ENCODE measurements around the gene ITGA6. TPM values are rescaled to one million over a fixed set of nuclear protein-coding genes. Genes with fewer than 3 reads are reported as not detected.

The ITGA6 gene
- 17.5 and 56.3 TPM in 2 replicates for total RNA-seq

DNA sequence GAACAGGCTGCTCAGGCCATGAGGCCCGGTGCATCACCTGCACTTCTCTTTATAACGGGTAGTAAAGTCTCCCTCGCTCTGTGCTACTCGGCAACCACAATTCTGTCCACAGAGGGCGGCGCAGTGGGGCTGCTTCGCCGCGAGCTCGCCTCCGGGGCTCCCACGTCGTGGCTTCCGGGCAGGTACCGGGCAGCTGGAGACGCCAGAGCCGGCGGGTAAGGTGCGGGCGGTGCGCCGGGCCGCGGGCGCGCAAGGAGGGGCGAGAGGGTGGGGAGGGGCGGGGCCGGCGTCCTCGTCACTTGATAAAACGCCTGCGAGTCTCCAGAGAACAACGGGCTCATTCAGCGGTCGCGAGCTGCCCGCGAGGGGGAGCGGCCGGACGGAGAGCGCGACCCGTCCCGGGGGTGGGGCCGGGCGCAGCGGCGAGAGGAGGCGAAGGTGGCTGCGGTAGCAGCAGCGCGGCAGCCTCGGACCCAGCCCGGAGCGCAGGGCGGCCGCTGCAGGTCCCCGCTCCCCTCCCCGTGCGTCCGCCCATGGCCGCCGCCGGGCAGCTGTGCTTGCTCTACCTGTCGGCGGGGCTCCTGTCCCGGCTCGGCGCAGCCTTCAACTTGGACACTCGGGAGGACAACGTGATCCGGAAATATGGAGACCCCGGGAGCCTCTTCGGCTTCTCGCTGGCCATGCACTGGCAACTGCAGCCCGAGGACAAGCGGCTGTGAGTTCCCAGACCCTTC is at the start of gene ITGA6:
ITGA6 (plus strand) TSS at position 331 of the 734 bp plus-strand sequence.

Other genes starting within 250 kb of the ITGA6 start
- 19.8 and 36.9 TPM in 2 replicates for gene PDK1, start 128.5 kb downstream of the ITGA6 start, total RNA-seq